Measurements from ENCODE around the gene CEACAM20.

Gene CEACAM20

DNA sequence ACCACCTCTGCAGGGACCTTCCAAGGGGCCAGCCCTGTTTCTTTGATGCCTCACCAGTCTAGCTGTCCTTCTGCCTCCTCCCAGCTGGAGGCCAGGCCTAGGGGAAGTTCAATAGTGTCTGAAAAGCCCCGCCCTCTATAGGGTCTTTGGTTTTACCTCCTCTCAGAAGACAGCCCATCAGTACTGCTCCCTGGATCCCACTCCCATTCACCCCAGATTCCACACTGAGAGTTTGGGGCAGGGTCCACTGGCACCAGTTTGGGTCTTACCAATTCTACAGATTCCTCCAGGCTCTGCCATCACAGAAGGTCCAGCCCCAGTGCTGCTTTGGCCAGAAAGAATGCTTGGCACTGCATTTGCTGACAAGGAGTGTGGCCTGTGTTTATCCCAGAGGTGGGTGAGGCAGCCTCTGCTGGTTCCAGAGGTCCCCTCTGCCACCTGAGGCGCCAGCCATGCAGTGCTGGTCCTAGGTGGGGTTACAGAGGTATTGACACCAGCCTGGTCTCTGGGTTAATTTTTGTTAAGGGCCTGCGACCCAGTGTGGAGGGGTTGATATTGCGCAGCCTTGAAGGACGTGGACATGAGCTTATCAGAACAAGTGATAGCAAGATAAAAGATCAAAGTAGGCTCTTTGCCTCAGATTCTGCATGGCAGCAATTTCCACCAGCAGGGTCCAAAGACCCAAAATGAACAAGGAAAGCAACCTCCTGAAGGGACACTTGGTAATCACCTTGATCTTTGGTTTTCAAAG, 42.5 kb upstream of the CEACAM20 start:
- H3K4ac ChIP-seq (ENCODE audit: low read depth, low read length), result no peak overlapping the region
- no peaks in the 10 kb centered on the region for H3K4me1 ChIP-seq (ENCODE audit: control insufficient read depth in 1 of 2, insufficient read depth in 2 of 2, low read length in 2 of 2)
- no peaks in the 10 kb centered on the region for H3K79me1 ChIP-seq (ENCODE audit: low read length)
- no peak overlapping the region for H4K12ac ChIP-seq (ENCODE audit: low read depth, low read length)
- no peaks in the 10 kb centered on the region for H3K27me3 ChIP-seq (ENCODE audit: insufficient read depth, low read length)
- no peak overlapping the region for H2BK5ac ChIP-seq (ENCODE audit: low read depth, low read length, poor library complexity)
- H2BK12ac ChIP-seq (ENCODE audit: low read length), result no peak overlapping the region
- peaks cover 2% of the 10 kb centered on the region for H3K9me3 ChIP-seq (ENCODE audit: insufficient read depth, low read depth, low read length)
- no peak overlapping the region for H3K4me3 ChIP-seq (ENCODE audit: low read depth, low read length)
- no CpG with 5 or more reads among the region's 5 CpGs for WGBS (ENCODE audit: extremely low coverage, insufficient coverage, insufficient read length)
- H3K9ac ChIP-seq (ENCODE audit: low read length), result no peak overlapping the region
- no peak overlapping the region for H2BK120ac ChIP-seq (ENCODE audit: insufficient read depth, low read length, poor library complexity)
- H3K14ac ChIP-seq (ENCODE audit: low read length), result no peak overlapping the region
- H3K4me2 ChIP-seq (ENCODE audit: low read length), result no peak overlapping the region
- no peak overlapping the region for H2AK5ac ChIP-seq (ENCODE audit: low read length)
- no peak overlapping the region for H2AFZ ChIP-seq (ENCODE audit: insufficient read depth, low read length, poor library complexity)
- no peak for DNase-seq
- H3K79me2 ChIP-seq (ENCODE audit: control insufficient read depth, insufficient read depth, low read length, poor library complexity), result no peaks in the 10 kb centered on the region
- no peak overlapping the region for H3K23ac ChIP-seq (ENCODE audit: low read length)
- H4K91ac ChIP-seq (ENCODE audit: low read depth, low read length), result no peak overlapping the region
- H3K18ac ChIP-seq (ENCODE audit: low read length), result no peak overlapping the region
- no peaks in the 10 kb centered on the region for H3K36me3 ChIP-seq (ENCODE audit: control insufficient read depth in 1 of 2, insufficient read depth in 2 of 2, low read length in 2 of 2)
- no peak overlapping the region for H4K8ac ChIP-seq (ENCODE audit: low read depth, low read length)
- H3K27ac ChIP-seq (ENCODE audit: low read depth, low read length), result no peak overlapping the region

DNA sequence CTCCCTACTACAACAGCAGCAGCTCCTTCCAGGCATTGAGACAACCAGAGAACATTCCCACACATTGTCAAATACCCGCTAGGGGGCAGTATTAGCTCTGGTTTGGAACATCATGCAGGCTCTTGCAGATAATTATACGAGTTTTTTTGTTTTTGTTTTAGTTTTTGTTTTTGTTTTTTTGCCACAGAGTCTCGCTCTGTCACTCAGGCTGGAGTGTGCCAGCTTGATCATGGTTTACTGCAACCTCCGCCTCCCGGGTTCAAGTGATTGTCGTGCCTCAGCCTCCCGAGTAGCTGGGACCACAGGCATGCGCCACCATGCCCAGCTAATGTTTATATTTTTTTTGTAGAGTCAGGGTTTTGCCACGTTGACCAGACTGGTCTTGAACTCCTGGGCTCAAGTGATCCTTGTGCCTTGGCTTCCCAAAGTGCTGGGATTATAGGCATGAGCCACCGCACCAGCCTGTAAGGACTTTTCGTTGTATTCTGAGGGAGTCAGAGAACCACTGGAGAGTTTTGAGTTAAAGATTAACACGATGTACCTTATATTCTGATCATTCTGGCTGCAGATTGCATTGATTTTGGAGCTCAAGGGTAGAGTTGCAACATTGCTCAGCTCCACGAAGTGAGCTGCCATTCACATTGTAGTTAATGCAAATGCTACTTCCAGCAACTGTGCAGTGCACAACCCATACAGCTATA, 41.7 kb upstream of the CEACAM20 start:
- Histone ChIP-seq H3K4me1 (ENCODE audit: control insufficient read depth in 1 of 2, insufficient read depth in 2 of 2, low read length in 2 of 2) (no peaks in the 10 kb centered on the region), H3K9me3 (ENCODE audit: insufficient read depth, low read depth, low read length) (peaks cover 2% of the 10 kb centered on the region), H3K27ac (ENCODE audit: low read depth, low read length) (no peak overlapping the region), H4K8ac (ENCODE audit: low read depth, low read length) (no peak overlapping the region), H3K4ac (ENCODE audit: low read depth, low read length) (no peak overlapping the region), H2BK12ac (ENCODE audit: low read length) (no peak overlapping the region), H2BK5ac (ENCODE audit: low read depth, low read length, poor library complexity) (no peak overlapping the region), H3K27me3 (ENCODE audit: insufficient read depth, low read length) (no peaks in the 10 kb centered on the region), H3K4me3 (ENCODE audit: low read depth, low read length) (no peak overlapping the region), H2AK5ac (ENCODE audit: low read length) (no peak overlapping the region), H3K36me3 (ENCODE audit: control insufficient read depth in 1 of 2, insufficient read depth in 2 of 2, low read length in 2 of 2) (no peaks in the 10 kb centered on the region), H3K14ac (ENCODE audit: low read length) (no peak overlapping the region), H3K79me2 (ENCODE audit: control insufficient read depth, insufficient read depth, low read length, poor library complexity) (no peaks in the 10 kb centered on the region), H2BK120ac (ENCODE audit: insufficient read depth, low read length, poor library complexity) (no peak overlapping the region), H3K9ac (ENCODE audit: low read length) (no peak overlapping the region), H3K18ac (ENCODE audit: low read length) (no peak overlapping the region), H2AFZ (ENCODE audit: insufficient read depth, low read length, poor library complexity) (no peak overlapping the region), H3K4me2 (ENCODE audit: low read length) (no peak overlapping the region), H4K91ac (ENCODE audit: low read depth, low read length) (no peak overlapping the region), H3K79me1 (ENCODE audit: low read length) (no peaks in the 10 kb centered on the region), H4K12ac (ENCODE audit: low read depth, low read length) (no peak overlapping the region), H3K23ac (ENCODE audit: low read length) (no peak overlapping the region)
- no CpG with 5 or more reads among the region's 13 CpGs for WGBS (ENCODE audit: extremely low coverage, insufficient coverage, insufficient read length)
- DNase-seq, result peak; percentile 75 to 95

DNA sequence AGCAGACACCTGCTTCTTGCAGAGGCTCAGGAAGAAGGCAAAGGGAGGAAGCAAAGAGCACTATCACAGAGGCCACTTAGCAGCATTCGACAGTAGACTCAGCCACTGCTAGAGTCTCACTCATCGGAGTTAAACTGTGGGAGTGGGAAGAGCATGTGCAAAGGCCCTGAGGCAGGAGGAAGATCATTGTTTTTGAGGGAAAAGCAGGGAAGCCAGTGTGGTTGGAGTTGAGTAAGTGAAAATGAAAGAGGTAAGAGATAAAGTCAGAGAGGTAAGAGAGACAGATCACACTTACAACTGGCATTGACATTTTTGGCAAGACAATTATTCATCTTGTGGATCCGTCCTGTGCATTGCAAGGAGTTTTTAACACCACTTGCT, 41.1 kb upstream of the CEACAM20 start:
- H2BK5ac ChIP-seq (ENCODE audit: low read depth, low read length, poor library complexity), result no peak overlapping the region
- no peak overlapping the region for H2AFZ ChIP-seq (ENCODE audit: insufficient read depth, low read length, poor library complexity)
- H4K91ac ChIP-seq (ENCODE audit: low read depth, low read length), result no peak overlapping the region
- H2BK120ac ChIP-seq (ENCODE audit: insufficient read depth, low read length, poor library complexity), result no peak overlapping the region
- no peak overlapping the region for H3K18ac ChIP-seq (ENCODE audit: low read length)
- H3K14ac ChIP-seq (ENCODE audit: low read length), result no peak overlapping the region
- no peak overlapping the region for H2BK12ac ChIP-seq (ENCODE audit: low read length)
- no peak overlapping the region for H3K4me3 ChIP-seq (ENCODE audit: low read depth, low read length)
- no peaks in the 10 kb centered on the region for H3K4me1 ChIP-seq (ENCODE audit: control insufficient read depth in 1 of 2, insufficient read depth in 2 of 2, low read length in 2 of 2)
- no peaks in the 10 kb centered on the region for H3K27me3 ChIP-seq (ENCODE audit: insufficient read depth, low read length)
- H4K12ac ChIP-seq (ENCODE audit: low read depth, low read length), result no peak overlapping the region
- H2AK5ac ChIP-seq (ENCODE audit: low read length), result no peak overlapping the region
- H3K4me2 ChIP-seq (ENCODE audit: low read length), result no peak overlapping the region
- no peaks in the 10 kb centered on the region for H3K36me3 ChIP-seq (ENCODE audit: control insufficient read depth in 1 of 2, insufficient read depth in 2 of 2, low read length in 2 of 2)
- no peak overlapping the region for H3K27ac ChIP-seq (ENCODE audit: low read depth, low read length)
- no peaks in the 10 kb centered on the region for H3K79me1 ChIP-seq (ENCODE audit: low read length)
- H3K9ac ChIP-seq (ENCODE audit: low read length), result no peak overlapping the region
- no CpG with 5 or more reads among the region's 3 CpGs for WGBS (ENCODE audit: extremely low coverage, insufficient coverage, insufficient read length)
- peaks cover 2% of the 10 kb centered on the region for H3K9me3 ChIP-seq (ENCODE audit: insufficient read depth, low read depth, low read length)
- no peak for DNase-seq
- no peaks in the 10 kb centered on the region for H3K79me2 ChIP-seq (ENCODE audit: control insufficient read depth, insufficient read depth, low read length, poor library complexity)
- no peak overlapping the region for H3K23ac ChIP-seq (ENCODE audit: low read length)
- H3K4ac ChIP-seq (ENCODE audit: low read depth, low read length), result no peak overlapping the region
- H4K8ac ChIP-seq (ENCODE audit: low read depth, low read length), result no peak overlapping the region

DNA sequence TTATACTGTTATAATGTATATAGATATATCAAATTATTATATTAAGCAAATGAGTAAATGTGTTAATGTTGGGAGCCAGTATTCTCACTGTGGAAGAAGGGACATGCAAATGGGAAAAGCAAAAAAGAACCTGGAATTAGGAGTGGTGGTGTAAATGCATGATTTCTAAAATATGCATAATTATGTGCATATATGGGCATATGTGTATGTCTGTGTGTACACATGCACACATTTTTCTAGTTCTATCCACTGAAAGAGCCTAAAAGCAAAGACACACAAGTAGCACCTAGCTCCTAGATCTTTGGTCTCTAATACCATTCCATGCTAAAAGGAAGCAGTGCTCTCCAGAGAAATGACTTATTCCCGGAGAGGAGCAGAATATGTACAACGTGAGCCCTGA, 38.3 kb upstream of the CEACAM20 start:
- Histone ChIP-seq H3K79me1 (ENCODE audit: low read length) (no peaks in the 10 kb centered on the region), H3K79me2 (ENCODE audit: control insufficient read depth, insufficient read depth, low read length, poor library complexity) (no peaks in the 10 kb centered on the region), H2AFZ (ENCODE audit: insufficient read depth, low read length, poor library complexity) (no peak overlapping the region), H3K4me1 (ENCODE audit: control insufficient read depth in 1 of 2, insufficient read depth in 2 of 2, low read length in 2 of 2) (no peaks in the 10 kb centered on the region), H3K14ac (ENCODE audit: low read length) (no peak overlapping the region), H2BK5ac (ENCODE audit: low read depth, low read length, poor library complexity) (no peak overlapping the region), H4K8ac (ENCODE audit: low read depth, low read length) (no peak overlapping the region), H3K36me3 (ENCODE audit: control insufficient read depth in 1 of 2, insufficient read depth in 2 of 2, low read length in 2 of 2) (no peaks in the 10 kb centered on the region), H2BK12ac (ENCODE audit: low read length) (no peak overlapping the region), H3K4me3 (ENCODE audit: low read depth, low read length) (no peak overlapping the region), H3K4ac (ENCODE audit: low read depth, low read length) (no peak overlapping the region), H4K12ac (ENCODE audit: low read depth, low read length) (no peak overlapping the region), H2AK5ac (ENCODE audit: low read length) (no peak overlapping the region), H3K23ac (ENCODE audit: low read length) (no peak overlapping the region), H4K91ac (ENCODE audit: low read depth, low read length) (no peak overlapping the region), H3K9ac (ENCODE audit: low read length) (no peak overlapping the region), H3K27me3 (ENCODE audit: insufficient read depth, low read length) (no peaks in the 10 kb centered on the region), H2BK120ac (ENCODE audit: insufficient read depth, low read length, poor library complexity) (no peak overlapping the region), H3K9me3 (ENCODE audit: insufficient read depth, low read depth, low read length) (no peaks in the 10 kb centered on the region), H3K4me2 (ENCODE audit: low read length) (no peak overlapping the region), H3K18ac (ENCODE audit: low read length) (no peak overlapping the region), H3K27ac (ENCODE audit: low read depth, low read length) (no peak overlapping the region)
- no peak for DNase-seq
- no CpG with 5 or more reads among the region's 2 CpGs for WGBS (ENCODE audit: extremely low coverage, insufficient coverage, insufficient read length)
